Myometrial cell (primary cell): ENCODE results near the gene TSHR. TPM values are rescaled to one million over a fixed set of nuclear protein-coding genes. Genes with fewer than 3 reads are reported as not detected.

Source experiments
- total RNA-seq: library from RNA; depleted of rRNA; stranded (reverse); fragments of >200 nt; gene quantifications from 2 replicates; pipeline ENCODE4 v1.2.3, GENCODE V29; 2015

The TSHR gene
- total RNA-seq = not detected in 2 replicates

GRCh38 chr14:80955416-80955941 is at the start of gene TSHR:
TSHR (plus strand) TSS chr14:80955621; CDS start chr14:80955681, 60 bp downstream.

GRCh38 chr14:80941241-80942185 is 13.9 kb upstream of the TSHR start, which contains the start of gene CEP128:
CEP128 (minus strand) TSS chr14:80941738.

Other genes starting within 250 kb of the TSHR start
- 2.5 and 4.0 TPM in 2 replicates for gene CEP128, start 13.9 kb upstream of the TSHR start, total RNA-seq